Mesenteric fat pad (tissue), 1 donor: Measurements from ENCODE around the gene CEBPG. TPM values are rescaled to one million over a fixed set of nuclear protein-coding genes. Genes with fewer than 3 reads are reported as not detected.

Experiments
- DNase-seq: peaks from one replicate; pipeline ENCODE4 v3.0.0-alpha.2; 2020; ENCODE audit warnings: low spot score
- long read RNA-seq: library from polyadenylated mRNA; unstranded; transcript quantifications from one replicate; pipeline ENCODE4 v2.0.0, GENCODE V29; 2020
- total RNA-seq: library from RNA; stranded (reverse); fragmentation: NEBNext Ultra II Directional; extraction: Animal tissue kit (Norgen Biotek cat#: 25700); gene quantifications from one replicate; pipeline ENCODE4 v1.2.1, GENCODE V29; 2021
- donor health status: DM: yes; HTN: yes; CAD: no.

The CEBPG gene
- 33.0 TPM for total RNA-seq
- long read RNA-seq, full-length matches to known transcripts = 58 of 66 reads
- long read RNA-seq, partial matches to known transcripts = 0 of 66 reads
- long read RNA-seq, other reads (novel, unspliced or antisense) = 8 of 66 reads

DNA sequence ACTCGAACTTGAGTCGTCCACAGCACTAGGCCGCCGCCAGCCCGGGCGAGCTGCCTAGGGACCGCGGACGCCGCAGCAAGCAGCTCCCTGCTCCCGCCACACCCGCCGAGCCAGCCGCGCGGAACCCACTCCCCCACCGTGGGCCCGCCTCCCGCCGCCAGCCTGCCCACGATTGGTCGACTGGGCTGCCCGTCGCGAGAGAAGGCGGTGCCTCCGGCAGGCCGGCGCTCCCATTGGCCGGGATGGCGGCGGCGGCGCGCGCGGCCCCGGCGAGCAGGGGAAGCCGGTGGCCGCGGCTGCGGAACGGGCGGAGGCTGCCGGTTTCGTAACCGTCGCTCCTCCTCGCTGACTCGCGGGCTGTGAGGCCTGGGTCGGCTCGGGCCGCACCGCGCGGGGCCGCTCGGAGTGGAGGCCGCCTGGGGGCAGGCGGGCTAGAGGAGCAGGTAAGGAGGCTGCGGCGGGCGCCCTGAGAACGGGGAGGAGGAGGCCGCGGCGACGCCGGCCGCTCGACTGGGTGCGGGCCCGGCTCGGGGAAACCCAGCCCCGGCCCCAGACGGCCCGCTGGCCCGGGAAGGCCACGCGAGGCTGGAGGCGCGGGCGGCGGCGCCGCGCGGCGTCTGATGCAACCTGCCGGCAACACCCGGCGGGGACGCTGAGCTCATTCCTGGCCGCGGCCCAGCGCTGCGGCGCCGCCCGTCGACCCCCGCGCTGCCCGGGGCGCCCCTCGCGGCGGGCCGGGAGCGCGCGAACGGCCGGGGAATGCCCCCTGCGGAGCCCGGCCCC is at the start of gene CEBPG:
CEBPG (plus strand) TSS at position 257 of the 783 bp plus-strand sequence. CDS start 5,531 bp downstream, outside the sequence.
- DNase-seq = peak; percentile 99

DNA sequence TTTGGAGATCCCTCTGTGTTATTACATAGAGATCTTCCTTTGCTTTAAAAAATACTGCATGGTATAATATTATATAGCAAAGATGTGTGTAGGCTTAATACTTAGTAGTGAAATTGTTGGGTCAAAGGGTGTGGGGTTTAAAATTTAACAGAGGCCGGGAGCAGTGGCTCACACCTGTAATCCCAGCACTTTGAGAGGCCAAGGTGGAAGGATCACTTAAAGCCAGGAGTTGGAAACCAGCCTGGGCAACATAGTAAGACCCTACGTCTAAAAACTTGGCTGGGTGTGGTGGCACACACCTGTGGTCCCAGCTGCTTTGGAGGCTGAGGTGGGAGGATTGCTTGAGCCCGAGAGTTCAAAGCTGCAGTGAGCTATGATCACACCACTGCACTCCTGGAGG is 48.9 kb upstream of the CEBPG start:
- DNase-seq = no peak

DNA sequence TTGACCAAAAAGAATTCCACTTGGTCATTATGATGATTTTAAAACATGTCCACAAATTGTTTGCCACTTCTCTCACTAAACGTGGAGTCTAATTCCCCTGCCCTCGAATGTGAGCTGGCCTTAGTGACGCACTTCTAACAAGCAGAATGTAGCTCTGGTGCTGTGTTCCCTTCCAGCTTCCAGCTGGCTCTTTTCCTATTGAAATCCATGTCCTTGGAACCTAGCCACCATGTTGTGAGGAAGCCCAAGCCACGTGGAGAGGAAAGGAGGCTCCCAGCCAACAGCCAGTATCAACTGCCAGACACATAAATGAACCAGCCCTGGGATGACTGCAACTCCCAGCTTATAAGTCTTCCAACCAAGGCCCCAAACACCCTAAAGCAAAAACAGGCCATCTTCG is 47.6 kb upstream of the CEBPG start:
- no peak for DNase-seq

DNA sequence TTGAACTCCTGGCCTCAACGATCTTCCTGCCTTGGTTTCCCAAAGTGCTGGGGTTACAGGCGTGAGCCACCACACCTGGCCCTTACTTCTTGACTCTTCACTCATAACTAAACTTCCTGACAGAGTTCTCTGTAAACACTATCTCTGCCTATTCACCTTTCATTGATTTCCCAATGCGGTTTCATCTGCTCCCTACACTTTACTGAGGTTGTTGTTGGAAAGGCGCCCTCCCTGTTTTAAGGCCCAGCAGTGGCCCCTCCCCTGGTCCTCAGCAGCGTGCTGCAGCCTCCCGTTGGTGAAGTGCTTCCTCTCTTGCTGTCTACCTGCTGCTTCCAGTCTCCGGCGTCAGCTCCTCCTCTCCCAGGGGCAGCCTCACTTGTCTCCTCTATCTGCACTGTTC is 44.4 kb upstream of the CEBPG start:
- no peak for DNase-seq

DNA sequence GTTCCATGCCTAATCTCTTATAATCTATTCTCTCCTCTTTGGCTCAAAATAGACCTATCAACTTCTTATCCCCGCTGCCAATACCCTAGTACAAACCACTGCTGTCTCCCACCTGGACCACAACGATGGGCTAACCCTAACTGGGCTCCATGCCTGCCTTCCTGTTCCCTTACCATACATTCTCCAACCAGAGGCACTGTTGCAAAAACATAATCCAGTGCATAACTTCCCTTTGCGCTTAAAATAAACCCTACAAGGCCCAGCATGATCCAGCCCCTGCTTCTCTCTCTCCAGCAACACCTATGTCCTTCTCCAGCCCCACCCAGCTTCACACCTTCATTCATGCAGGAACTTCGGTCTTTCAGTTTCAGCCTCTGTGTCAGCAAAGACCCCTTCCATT is 43.8 kb upstream of the CEBPG start:
- DNase-seq = no peak

DNA sequence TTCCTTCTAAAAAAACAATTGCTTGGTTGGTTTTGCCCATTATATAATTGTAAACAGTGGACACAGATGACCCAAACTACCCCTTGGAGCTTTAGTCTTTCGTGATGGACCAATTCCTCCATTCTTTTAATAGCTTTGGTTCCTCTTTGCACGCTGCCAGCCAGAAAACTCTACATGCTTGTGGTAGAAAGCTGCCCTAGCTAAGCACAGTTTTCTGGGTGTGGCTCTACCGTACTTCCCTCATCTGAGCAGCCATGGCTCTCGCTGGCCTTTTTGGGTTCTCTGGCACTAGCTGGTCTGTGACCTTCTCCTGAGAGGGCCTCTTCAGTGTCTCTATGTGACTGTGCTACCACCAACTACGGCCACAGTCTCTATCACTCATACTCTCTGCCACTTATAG is 41.3 kb upstream of the CEBPG start:
- DNase-seq = no peak

DNA sequence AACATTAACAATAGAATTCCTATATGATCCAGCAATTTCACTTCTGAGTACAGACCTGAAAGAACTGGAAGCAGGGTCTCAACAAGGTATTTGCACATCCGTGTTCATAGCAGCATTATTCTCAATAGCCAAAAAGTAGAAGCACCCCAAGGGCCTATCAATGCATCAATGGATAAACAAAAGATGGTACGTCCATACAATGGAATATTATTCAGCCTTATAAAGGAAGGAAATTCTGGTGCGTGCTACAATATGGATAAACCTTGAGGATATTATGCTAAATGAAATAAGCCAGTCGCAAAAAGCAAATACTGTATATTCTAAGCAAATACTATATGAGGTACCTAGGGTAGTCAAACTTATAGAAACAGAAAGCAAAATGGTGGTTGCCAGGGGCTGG is 40.4 kb upstream of the CEBPG start:
- no peak for DNase-seq

DNA sequence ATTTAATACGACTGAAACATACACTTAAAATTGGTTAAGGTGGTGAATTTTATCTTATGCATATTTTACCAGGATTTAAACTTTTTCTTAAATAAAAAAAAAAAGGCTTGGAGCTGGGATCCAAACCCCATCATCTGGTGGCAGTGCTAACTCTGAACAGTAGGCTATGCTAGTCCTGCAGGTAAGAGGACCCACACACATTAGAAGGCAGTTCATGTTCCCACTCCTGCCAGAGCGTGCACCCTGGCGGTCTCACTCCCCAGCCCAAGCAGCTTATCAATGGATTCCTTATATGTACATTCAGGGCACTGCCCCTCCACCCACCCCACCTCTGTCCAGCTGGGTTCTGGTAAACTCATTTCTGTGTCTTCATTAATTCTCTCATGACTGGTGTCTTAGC is 39.9 kb upstream of the CEBPG start:
- no peak for DNase-seq

DNA sequence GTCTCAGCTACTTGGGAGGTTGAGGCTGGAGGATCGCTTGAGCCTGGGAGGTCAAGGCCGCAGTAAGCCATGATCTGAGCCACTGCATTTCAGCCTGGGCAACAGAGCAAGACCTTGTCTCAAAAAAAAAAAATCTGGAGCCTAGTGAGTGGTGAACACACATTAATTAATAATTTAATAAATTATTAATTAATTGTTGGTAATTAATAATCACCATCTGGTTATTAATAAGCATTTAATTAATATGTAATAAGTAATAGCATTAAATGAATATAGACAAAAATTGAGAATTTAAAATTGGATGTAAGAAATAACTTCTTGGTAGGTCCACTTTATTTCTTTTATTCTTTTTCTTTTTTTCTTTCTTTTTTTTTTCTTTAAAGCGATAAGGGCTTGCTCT is 39.2 kb upstream of the CEBPG start:
- no peak for DNase-seq

DNA sequence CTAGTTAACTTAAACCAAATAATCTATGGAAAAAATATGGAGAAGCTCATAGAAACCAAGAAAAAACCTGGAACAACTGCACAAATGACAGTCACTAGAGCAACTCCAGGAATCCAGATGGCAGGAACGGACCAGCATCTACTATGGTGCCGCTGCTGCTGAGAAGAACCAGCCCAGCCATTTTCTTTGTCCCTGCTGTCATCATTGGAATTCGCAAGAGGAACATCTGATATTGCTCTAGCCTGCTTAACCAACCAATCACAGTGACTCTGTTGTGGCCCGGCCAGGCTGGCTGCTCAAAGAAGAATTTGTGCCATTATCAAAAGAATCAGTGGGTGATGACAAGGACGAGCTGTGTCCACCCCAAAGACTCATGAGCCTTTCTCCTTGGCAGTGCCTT is 38.1 kb upstream of the CEBPG start:
- no peak for DNase-seq

DNA sequence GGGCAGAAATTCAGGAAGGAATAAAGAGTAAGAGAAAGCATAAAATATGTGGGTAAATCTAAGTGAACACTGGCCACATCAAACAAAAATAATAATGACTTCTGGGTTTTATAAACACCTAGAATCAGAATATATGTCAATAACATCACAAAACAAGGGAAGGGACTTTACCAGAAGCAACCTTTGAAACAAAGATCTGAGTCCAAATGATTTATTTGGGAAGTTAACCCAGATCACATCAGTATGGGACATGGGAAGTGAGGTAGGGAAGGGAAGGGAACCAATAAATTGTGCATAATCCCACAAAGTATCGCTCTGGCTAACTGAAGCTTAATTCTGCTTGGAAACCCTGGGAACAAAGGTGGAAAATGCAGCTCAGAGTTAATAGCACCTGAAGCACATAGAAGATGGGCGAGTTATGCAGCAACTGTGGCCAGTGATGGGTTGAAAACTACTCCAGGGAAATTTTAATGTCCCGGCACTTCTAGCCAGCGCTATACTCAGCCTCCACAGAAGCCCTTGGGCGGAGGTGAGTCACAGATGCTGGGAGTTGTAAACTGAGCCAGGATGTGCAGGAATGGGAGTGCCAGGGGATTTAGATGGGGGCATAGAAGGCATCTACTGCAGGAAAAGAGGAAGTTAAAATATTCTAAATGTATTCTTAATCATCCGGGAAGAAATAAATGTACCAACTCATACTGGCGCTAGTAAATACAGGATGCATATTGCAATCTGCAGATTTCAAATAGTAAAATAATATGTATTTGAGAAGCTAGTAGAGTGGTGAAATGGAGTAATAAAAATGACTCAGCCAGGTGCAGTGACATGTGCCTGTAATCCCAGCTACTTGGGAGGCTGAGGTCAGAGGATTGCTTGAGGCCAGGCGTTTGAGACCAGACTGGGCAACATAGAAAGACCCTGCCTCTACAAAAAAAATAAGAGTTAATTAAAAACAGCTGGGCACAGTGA is 34.2 kb upstream of the CEBPG start:
- no peak for DNase-seq

DNA sequence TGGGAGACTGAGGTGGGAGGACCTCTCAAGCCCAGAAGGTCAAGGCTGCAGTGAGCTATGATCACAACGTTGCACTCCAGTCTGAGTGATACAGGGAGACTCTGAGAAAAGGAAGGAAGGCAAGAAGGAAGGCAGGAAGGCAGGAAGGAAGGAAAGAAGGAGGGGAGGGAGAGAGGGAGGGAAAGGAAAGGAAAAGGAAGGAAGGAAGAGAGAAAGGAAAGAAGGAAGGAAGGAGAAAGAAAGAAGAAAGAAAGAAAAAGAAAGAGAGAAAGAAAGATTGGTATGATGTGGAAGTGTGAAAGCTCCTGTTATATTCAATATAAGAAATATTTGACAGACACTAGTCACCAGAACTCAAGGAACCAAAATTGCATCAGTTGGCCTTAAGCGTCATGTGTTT is 32.5 kb upstream of the CEBPG start:
- DNase-seq = no peak

DNA sequence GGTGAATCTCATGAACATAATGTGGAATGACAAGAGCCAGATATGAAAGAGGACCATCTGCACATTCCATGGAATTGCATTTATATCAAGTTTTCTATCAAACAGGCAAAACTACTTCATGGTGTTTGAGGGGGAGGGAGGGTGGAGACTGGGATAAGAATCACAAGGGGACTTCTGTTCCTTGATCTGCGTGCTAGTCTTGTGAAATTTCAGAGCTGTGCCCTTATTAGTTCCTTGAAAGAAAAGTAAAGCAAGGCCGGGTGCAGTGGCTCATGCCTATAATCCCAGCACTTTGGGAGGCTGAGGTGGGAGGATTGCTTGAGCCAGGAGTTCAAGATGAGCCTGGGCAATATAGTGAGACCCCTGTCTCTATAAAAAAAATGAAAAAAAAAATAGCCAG is 30.2 kb upstream of the CEBPG start:
- DNase-seq = no peak

DNA sequence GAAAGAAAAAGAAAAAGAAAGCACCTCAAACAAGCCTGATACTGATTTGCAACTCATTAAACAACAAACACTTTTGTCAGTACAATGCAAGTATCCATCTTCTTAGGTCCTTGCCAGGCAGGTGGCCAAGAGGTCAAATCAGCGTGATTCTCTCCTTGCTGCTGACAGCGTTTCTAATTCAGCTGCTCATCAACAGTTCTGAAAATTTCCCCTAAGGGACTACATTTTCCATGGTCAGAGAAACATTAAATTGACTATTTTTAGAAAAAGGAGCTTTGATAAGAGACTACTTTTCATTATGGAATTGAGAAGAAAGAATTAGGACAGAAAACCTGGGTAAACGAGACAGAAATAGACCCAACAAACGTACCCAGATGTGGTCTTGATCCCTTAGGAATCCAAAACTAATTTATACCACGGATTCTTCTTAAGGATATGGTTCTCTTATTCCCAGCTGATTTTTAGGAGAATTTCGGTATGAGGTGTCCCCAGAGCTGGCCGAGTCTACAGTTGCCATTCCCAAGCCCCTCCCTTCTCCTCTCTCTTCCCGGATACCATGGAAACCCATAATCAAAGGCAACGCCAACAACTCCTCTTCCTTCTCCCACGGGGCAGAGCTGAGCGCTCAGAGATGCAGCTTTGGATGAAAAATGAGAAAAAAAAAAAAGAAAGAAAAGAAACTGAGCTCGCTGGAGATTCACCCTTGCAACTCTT is 29.5 kb upstream of the CEBPG start:
- no peak for DNase-seq

DNA sequence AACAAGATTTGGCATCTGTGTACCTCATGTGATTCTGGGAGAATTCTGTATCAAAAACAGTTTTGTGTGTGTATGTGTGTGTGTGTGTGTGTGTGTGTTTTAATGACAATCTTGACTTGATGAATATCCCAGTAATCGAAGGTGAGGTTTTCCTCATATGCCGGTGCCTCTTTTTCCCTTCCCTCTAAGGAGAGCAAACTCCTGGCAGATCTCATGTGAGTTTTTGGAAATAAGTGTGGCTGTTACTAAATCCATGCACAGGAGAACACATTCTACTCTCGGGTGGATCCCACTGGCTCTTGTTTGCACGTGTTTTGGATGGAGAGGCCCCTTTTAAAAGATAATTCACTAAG is 29.0 kb upstream of the CEBPG start:
- no peak for DNase-seq

DNA sequence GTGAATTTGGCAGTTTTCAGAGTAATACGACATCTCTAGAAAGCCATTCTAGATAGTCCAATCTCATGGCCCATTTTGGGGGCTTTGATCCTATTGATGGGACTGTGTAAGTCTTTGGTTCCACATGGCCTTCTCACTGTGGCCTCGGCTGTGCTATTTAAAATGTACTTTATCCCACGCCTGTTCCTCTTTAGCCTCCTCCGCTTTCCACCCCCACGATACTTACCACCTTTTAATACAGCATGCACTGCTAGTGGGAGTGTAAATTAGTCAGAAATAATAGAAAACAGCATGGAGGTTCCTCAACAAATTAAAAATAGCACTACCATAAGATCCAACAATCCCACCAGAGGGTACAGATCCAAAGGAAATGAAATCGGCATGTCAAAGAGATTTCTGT is 28.3 kb upstream of the CEBPG start:
- no peak for DNase-seq

DNA sequence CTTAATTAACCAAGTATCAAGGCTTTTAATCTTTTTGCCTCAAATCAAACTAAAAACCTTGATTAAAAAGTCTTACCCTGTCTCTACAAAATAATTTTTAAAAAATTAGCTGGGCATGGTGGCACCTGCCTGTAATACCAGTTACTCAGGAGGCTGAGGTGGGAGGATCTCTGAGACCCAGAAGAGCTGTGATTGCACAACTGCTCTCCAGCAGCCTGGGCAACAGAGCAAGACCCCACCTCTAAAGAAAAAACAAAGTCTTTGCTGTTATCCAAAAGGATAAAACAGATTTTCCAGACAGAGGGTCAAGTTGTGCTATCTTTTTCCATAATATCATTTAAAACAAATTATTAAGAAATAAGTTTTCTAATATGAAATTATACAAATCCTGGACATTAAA is 26.8 kb upstream of the CEBPG start:
- no peak for DNase-seq

DNA sequence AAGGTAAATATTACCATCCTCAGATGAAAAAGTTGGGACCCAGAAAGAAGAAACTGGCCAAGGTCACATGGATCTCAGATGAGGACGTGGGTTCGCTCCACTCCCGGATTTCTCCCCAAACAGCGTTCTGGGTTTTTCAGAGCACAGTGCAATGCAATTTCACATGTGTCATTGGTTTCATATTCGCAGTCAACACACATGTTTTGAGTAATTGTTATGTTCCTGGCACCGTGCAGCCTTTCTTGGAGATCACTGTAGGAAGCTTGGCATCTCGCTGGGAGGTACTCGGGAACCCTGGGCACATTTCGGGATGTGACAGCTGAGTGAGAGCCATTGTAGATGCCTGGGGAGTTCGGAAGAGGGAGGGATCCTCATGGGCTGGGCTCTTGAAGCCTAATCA is 26.2 kb upstream of the CEBPG start:
- DNase-seq = no peak

DNA sequence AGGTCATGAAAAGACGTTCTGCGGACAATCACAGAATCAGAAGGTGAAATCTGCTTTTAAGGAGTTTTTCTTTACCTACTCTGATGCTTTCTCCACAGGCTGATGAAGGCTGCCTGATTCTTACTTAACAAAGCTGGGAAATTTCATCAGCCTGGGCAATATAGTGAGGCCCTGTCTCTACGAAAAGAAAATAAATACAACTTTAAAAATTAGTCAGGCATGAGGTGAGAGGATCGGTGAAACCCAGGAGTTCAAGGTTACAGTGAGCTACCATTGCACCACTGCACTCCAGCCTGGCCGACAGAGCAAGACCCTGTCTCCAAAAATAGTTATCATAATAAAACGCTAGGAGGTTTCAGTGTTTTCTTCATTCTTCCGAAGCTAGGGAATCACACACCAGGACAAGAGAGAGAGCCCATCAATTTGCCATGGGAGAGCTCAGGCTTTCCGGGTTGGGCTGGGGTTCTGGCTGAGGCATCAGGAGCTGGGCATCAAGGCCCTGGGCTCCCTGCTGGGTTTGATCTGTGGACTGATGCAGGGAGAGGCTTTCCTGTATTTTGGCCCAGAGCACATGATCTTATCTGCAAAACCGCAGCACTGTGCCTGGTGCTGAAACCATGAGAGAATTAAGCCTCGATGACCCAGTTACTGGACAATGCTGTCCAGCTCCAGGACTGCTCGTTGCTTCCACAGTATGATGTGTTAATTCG is 25.1 kb upstream of the CEBPG start:
- no peak for DNase-seq

DNA sequence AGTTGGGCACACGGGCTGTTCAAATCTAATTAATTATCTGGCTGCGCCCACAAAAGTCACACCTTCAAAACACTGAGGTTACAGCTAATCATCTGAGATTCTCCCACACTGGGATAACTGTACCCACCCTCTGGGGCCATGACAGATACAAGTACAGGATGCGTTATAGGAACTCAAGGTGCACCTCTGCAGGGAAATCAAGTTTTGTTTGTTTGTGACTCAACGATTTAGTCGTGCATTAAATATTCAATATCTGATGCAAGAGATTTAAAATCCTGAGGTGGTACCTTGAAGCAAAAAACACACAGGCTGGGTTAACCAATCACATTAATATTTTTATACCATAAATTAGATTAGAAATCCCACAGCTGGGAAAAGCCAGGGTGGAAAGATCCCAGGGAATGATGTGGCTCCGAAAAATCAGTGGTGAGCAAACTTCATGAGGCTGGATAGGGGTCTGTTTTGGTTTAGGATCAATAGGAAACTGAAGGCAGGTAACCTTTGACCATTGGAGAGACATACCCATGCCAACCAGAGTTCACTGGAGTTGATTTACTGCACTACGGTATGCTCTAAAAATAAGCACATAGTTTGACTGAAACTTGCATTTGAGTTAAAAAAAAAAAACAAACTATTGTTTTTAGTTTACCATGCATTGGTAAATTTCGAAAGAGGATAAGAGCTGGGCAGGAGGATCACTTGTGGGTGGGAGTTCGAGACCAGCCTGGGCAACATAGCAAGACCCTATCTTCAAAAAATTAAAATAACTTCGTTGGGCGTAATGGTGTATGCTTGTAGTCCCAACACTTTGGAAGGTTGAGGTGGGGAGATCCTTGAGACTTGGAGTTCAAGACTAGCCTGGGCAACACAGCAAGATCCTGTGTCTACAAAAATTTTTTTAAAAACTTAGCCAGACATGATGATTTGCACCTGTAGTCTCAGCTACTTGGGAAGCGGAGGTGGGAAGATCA is 23.9 kb upstream of the CEBPG start:
- no peak for DNase-seq
